Muscle layer of colon (tissue), 2 donors: Measurements from ENCODE around the gene HLA-E.
"Not testable (repeated sequence)": the region's sequence is repeated elsewhere in the genome, so short reads cannot be mapped to it uniquely, and the experiment has no call there.

ENCODE experiments used
- H3K27ac ChIP-seq: one replicate; pipeline ENCODE4 v1.7.0; 2013; ENCODE audit warnings: low read depth, mild to moderate bottlenecking, low read length, moderate library complexity
- H3K27me3 ChIP-seq, 2 donors: one replicate each; pipeline ENCODE4 v1.7.0; 2013; ENCODE audit warnings: low read length in 2 of 2, mild to moderate bottlenecking in 2 of 2; ENCODE audit not compliant: insufficient read depth in 2 of 2, control insufficient read depth in 1 of 2
- H3K36me3 ChIP-seq: one replicate; pipeline ENCODE4 v1.7.0; 2013; ENCODE audit warnings: mild to moderate bottlenecking, low read length; ENCODE audit not compliant: insufficient read depth
- H3K4me1 ChIP-seq: one replicate; pipeline ENCODE4 v1.7.0; 2013; ENCODE audit warnings: mild to moderate bottlenecking, low read length; ENCODE audit not compliant: insufficient read depth
- H3K4me3 ChIP-seq, 2 donors: one replicate each; pipeline ENCODE4 v1.7.0; 2013; ENCODE audit warnings: low read length in 2 of 2, low read depth in 1 of 2, mild to moderate bottlenecking in 1 of 2, moderate library complexity in 1 of 2
- H3K9ac ChIP-seq: one replicate; pipeline ENCODE4 v1.7.0; 2013; ENCODE audit warnings: low read length
- H3K9me3 ChIP-seq: one replicate; pipeline ENCODE4 v1.7.0; 2013; ENCODE audit warnings: mild to moderate bottlenecking, low read length
- donor health status: abdominal sarcoma.
- donor health status: Adenocarcinoma of cecum.

HLA-E gene

DNA sequence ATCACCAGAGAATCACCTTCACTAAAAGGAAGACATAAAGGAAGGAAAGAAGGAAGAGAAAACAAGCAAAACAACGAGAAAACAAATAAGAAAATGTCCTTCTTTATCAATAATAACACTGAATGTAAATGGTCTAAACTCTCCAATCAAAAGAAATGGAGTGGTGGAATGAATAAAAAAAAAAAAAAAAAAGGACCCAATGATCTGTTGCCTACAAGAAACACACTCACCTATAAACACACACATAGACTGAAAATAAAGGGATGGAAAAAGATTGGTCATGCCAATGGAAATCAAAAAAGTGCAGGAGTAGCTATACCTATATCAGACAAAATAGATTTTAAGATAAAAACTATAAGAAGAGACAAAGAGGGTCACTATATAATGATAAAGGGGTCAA is 30.2 kb upstream of the HLA-E start:
- no peak overlapping the region for H3K9ac ChIP-seq
- no peak overlapping the region for H3K4me3 ChIP-seq
- peaks cover 80 to 93% of the 10 kb centered on the region in 2 donors for H3K27me3 ChIP-seq
- H3K4me1 ChIP-seq, result peaks cover 9% of the 10 kb centered on the region
- H3K27ac ChIP-seq, result no peak overlapping the region
- no peaks in the 10 kb centered on the region for H3K9me3 ChIP-seq
- no peaks in the 10 kb centered on the region for H3K36me3 ChIP-seq

DNA sequence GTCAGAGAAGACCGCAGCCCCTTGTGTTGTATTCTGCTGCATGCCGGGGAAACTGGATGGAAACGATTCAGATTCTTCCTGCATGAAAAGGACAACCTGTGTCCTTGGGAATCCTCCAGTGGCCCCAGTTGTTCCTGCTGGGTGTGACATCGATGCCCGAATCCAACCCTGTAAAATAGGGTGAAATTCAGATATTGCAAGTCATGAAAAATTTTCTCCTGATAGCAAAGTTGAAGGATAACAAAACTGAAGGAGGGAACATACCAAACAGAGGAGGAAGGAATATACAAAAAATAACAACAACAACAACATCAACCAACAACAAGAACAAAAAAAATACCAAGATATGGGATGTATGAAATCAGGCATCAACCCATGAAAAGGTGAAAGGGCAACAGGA is 28.3 kb upstream of the HLA-E start:
- peaks cover 17% of the 10 kb centered on the region for H3K4me1 ChIP-seq
- no peak overlapping the region for H3K4me3 ChIP-seq
- H3K27ac ChIP-seq, result no peak overlapping the region
- no peaks in the 10 kb centered on the region for H3K9me3 ChIP-seq
- peaks cover 86 to 94% of the 10 kb centered on the region in 2 donors for H3K27me3 ChIP-seq
- H3K9ac ChIP-seq, result no peak overlapping the region
- no peaks in the 10 kb centered on the region for H3K36me3 ChIP-seq

DNA sequence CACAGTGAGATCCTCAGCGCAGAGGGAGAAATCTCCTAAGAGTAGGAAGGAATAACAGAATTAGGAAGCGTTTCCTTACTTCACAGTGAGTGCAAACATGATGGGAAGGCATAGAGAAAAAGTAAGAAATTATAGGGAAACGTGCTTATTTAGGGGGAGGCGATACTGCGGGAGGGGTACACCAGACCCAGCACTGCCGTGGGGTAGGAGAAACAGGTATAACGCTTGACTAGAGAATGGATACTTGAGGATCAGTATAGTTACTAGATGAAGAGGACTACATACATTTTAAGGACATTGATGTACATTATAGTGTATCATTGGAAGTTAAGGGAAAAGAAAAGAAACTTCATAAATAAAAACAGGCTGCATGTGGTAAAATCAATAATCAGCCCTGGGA is 26.8 kb upstream of the HLA-E start:
- Histone ChIP-seq H3K27me3 (peaks cover 89 to 99% of the 10 kb centered on the region in 2 donors), H3K9me3 (no peaks in the 10 kb centered on the region), H3K4me3 (no peak overlapping the region)

DNA sequence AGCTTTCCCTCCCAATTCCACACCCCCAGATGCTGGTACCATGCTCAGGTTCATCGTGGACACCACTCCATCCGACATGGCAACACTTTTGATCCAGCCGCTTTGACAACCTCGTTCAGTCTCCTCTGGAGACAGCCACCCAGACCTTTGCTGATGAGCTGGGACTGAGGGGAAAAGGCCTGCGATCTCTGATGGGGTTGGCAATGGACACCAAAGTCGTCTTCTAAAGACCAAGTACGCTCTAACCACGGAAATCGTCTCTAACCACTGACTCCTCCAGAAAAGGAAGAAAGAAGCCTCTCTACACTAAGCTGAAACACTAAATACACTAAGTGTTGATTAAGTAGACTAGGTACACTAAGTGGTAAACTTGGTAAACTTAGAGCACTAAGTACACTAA is 26.1 kb upstream of the HLA-E start:
- Histone ChIP-seq H3K36me3 (no peaks in the 10 kb centered on the region), H3K4me3 (peak overlapping the region in 1 of 2 donors; percentile 19), H3K9me3 (no peaks in the 10 kb centered on the region), H3K9ac (no peak overlapping the region), H3K4me1 (peaks cover 22% of the 10 kb centered on the region), H3K27ac (no peak overlapping the region), H3K27me3 (peaks cover 89 to 97% of the 10 kb centered on the region in 2 donors)

More for the DNA sequence above, 26.8 kb upstream of the HLA-E start:
- H3K36me3 ChIP-seq, result no peaks in the 10 kb centered on the region
- H3K27ac ChIP-seq, result no peak overlapping the region
- H3K4me1 ChIP-seq, result peaks cover 22% of the 10 kb centered on the region
- H3K9ac ChIP-seq, result no peak overlapping the region

DNA sequence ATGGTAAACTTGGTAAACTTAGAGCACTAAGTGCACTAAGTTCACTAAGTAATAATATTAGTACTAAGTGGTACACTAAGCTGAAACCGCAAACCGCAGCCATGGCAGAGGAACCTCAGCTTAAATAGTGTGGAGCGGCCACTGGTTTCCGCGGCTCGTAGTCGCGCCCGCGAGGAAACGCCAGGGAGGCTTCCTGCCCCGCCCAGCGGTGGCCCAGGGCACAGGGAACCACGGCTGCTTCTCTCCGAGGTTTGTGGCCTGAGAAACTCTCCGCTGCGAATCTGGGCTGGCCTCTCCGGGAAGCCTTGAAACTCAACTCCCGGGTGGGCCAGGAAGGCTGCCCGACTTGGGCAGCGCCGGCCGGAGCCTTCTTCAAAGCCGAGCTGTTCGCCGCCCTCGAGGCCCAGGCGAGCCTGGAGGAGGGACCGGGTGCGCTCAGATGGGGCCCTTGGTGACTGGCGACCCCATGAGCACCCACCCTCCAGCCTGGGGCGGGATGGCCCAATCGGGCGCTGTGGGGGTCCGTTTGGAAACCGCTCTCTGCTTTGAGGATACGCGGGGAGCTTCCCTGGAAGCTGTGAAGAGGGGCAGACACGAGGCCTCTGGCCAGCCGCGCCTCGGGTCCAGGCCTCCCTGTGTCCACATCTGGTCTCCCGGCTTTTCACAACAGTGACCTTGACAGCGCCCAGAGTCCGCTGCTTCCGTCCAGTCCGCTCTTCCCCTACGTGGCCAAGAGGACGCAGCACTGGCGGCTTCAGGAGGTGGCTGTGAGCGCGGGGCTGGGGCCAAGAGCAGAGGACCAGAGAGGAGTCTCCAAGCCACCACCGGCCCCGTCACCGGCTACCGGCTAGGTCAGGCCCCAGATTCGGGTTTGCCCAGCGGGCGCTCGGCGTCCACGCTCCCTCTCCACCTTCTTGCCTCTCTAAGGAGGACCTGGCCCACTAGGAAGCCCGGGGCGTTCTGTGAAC is 25.4 kb upstream of the HLA-E start:
- Histone ChIP-seq H3K9me3 (no peaks in the 10 kb centered on the region), H3K27ac (no peak overlapping the region), H3K4me3 (peak overlapping the region in 1 of 2 donors; percentile 19), H3K9ac (no peak overlapping the region), H3K27me3 (peaks cover 87 to 94% of the 10 kb centered on the region in 2 donors), H3K36me3 (no peaks in the 10 kb centered on the region), H3K4me1 (peaks cover 22% of the 10 kb centered on the region)

DNA sequence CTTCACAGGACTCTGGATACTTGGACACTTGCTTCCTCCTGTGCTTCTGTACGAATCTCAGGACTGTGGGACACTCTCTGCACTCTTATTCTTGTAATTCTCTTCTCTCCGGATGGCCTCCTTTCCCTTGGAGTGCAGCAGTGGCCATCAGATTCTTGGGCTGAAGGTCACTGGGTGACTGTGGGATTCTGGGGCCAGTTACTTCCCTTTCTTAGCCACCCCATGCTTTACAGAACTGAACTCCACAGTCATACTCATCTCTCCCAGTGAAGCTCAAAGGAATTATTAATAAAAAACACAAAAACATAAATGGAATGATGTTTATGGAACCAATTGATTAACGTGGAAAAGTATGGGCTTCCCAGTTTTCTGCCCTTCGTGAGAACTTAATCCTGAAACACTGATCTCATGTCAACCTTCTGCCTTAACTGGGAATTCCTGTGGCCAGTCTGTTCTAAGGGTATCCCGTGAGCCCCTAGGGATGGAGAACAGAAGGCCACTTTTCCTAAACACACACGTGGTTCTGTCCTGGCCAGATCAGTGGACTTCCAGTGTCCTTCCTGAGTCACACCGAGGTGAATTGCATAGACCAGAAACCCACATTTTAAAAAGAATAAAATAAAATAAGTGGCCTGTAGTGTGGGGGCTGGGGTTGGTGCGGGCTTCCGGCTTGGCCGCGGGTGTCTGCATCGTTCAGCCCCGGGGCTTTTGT is 23.6 kb upstream of the HLA-E start:
- H3K27me3 ChIP-seq, result peaks cover 89% of the 10 kb centered on the region in 2 donors
- peaks cover 22% of the 10 kb centered on the region for H3K4me1 ChIP-seq
- no peak overlapping the region for H3K9ac ChIP-seq
- peak overlapping the region; percentile 64 to 67 for H3K4me3 ChIP-seq
- no peaks in the 10 kb centered on the region for H3K36me3 ChIP-seq
- no peak overlapping the region for H3K27ac ChIP-seq
- H3K9me3 ChIP-seq, result no peaks in the 10 kb centered on the region

DNA sequence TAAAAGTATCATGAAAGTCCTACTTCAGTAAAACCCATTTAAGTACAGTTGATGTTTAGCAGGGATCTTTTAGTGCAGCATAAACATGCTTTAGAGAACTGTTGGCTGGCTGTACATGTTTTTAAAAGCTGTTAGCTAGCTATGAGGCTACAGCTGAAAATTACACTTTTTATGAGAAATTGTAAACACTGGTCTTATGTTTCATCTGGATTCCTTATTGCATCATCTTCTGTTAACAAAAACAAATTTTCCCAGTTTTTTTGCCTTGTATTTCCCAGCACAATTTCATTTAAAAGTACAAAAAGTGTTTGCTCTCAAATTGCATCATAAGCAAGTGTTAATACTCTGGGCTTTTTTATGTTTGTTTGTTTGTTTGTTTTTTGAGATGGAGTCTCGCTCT is 18.3 kb upstream of the HLA-E start:
- no peak overlapping the region for H3K27ac ChIP-seq
- no peak overlapping the region for H3K9ac ChIP-seq
- no peaks in the 10 kb centered on the region for H3K36me3 ChIP-seq
- no peak overlapping the region for H3K4me3 ChIP-seq
- H3K27me3 ChIP-seq, result peaks cover 42 to 66% of the 10 kb centered on the region in 2 donors
- peaks cover 6% of the 10 kb centered on the region for H3K4me1 ChIP-seq
- H3K9me3 ChIP-seq, result no peaks in the 10 kb centered on the region

DNA sequence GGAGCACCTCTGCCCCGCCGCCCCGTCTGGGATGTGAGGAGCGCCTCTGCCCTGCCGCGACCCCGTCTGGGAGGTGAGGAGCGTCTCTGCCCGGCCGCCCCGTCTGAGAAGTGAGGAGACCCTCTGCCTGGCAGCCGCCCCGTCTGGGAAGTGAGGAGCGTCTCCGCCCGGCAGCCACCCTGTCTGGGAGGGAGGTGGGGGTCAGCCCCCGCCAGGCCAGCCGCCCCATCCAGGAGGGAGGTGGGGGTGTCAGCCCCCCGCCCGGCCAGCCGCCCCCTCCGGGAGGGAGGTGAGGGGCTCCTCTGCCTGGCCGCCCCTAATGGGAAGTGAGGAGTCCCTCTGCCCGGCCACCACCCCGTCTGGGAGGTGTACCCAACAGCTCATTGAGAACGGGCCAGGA is 14.2 kb upstream of the HLA-E start:
- not testable (repeated sequence) for H3K9me3 ChIP-seq, H3K4me3 ChIP-seq, H3K4me1 ChIP-seq, H3K9ac ChIP-seq, H3K27ac ChIP-seq, H3K36me3 ChIP-seq
- peaks cover 31 to 45% of the 10 kb centered on the region in 2 donors for H3K27me3 ChIP-seq

DNA sequence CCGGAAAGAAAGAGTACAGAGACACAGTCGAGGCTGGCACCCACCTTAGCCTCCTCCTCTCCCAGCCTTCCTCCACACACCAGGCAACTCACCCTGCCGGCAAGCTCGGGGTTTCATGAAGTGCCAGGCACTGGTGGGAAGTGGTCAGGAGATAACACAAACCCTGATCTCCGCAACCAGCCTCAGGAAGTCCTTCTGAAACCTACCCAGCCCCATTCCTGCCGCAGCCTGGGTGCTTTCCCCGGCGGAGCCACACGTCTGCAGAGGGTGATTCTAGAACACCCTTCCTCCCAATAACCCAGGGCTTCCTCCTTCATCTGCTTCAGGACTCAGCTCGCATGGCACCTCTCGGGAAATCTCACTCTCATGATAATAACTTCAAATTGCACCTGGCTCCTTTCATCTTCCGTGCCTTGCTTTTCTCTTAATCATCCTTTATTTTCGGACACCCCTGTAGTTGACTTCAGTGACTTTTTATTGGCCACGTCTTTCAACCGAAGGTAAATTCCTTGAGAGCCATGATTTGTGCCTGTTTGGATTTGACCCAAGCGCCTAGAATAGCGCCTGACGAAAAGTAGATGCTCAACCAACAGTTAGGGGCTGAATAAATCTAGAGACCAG is 8.7 kb upstream of the HLA-E start:
- Histone ChIP-seq H3K27ac (no peak overlapping the region), H3K27me3 (peaks cover 36 to 43% of the 10 kb centered on the region in 2 donors), H3K4me1 (no peaks in the 10 kb centered on the region), H3K4me3 (no peak overlapping the region), H3K9me3 (no peaks in the 10 kb centered on the region), H3K36me3 (no peaks in the 10 kb centered on the region), H3K9ac (no peak overlapping the region)

DNA sequence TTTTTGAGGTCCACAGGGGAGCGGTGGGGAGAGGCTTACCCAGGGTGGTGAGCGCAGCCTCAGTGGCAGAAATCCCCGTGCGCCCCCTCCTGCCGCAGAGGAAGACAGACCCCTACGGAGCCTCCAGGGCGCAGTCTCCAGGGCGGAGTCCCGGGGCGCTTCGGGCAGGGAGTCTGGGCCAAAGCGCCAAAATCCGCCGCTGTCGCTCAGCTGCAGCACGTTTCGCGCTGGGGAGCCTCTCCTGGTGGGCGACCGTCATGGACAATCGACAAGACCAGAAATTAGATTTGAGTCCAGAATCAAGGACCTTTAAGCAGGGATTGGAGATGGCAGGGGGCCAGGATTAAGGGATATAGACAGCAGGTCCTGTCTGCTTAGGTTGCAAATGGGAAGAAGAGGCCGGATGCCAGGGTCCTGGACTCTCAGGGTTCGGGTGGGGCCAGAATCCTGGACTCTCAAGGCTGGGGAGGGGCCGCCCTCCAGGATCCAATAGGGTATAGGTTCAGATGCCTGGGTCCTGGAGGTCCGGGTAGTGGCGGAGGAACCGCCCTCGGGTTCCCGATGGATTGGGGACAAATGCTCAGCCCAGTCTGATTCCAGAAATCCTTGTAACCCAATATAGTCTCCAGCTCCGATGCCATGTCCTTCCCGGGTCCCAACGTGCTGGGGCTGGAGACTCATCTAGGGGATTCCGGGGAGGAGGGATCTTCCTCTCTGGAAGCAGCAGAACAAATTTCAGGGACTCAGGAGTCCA is 7.9 kb upstream of the HLA-E start:
- Histone ChIP-seq H3K36me3 (no peaks in the 10 kb centered on the region), H3K27me3 (peaks cover 36 to 43% of the 10 kb centered on the region in 2 donors), H3K4me3 (peak overlapping the region in 1 of 2 donors; percentile 19), H3K27ac (no peak overlapping the region), H3K4me1 (no peaks in the 10 kb centered on the region), H3K9me3 (no peaks in the 10 kb centered on the region), H3K9ac (no peak overlapping the region)
